GM13976 (cell line): ENCODE data around the gene MGLL.

Experiments used
- DNase-seq: peaks from one replicate; pipeline ENCODE4 v3.0.0; 2012; ENCODE audit warnings: low spot score
- CTCF ChIP-seq: IDR thresholded peaks from 2 replicates; pipeline ENCODE4 v1.5.1; 2012; ENCODE audit warnings: borderline replicate concordance, mild to moderate bottlenecking; ENCODE audit not compliant: insufficient read depth; ENCODE audit errors: extremely low read depth, missing control alignments, control extremely low read depth
- in situ Hi-C: fragments of 300-500 bp; cut with MboI; formaldehyde crosslinking; loops from one replicate; pipeline ENCODE4 v1.12.0; 2022; ENCODE audit warnings: low sequenced_read_pairs, mixed read lengths, inconsistent platforms; ENCODE audit not compliant: unreplicated experiment

Gene MGLL

GRCh38 chr3:127690823-127691452, 131.4 kb downstream of the MGLL start:
- DNase-seq, result no peak
- in situ Hi-C loops, result no loop called here
- TF ChIP-seq CTCF, result no peak

DNA sequence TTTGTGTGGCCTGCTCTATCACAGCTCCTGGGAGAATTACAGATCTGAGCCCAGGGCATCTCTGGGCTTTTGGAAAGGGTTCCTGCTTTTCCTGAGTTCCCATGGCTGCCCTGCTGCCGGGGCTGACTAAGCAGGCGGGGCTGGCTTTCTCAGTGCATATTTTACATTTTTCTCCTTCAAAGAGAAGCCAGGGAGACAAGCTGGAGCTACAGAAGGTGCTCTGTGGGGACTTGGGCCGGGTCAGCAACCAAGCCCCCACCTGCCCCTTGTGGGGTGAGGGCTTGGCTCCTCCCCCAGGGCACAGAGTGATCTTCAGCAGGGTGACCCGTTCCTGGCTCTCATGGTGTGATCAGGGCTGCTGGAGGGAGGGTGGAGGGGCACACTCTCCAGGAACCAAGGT, 132.2 kb downstream of the MGLL start:
- in situ Hi-C loops, result no loop called here
- no peak for DNase-seq
- no peak for TF ChIP-seq CTCF

DNA sequence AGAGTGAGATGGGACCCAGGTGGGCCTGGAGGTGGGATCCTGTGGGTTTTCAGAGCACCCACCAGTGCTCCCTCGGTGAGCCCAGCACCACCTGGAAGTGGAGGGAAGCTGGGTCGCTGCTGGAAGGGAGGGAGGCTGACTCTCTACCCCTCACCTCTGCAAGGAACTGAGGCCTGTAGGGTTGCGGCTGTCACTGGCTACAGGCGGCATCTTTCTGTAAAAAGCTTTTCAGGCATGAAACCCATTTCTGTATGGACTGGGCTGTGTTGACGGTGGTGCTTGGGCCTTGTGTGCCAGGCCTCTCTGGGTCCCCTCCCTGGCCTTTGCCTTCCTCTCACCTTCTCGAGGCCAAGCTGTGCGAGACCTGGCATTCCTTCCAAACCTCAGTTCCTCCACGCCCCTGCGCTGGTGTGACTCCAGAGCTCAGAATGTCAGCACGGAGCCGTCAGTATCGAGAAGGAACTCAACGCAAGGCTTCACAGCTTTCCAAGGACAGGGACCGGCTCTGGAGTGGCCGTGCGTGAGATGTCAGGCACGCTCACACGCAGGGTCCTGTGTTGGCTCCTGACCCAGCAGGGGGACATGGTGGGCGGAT, 133.0 kb downstream of the MGLL start:
- no peak for TF ChIP-seq CTCF
- no peak for DNase-seq
- in situ Hi-C loops, result no loop called here

- DNase-seq, result no peak
- in situ Hi-C loops, result no loop called here
- TF ChIP-seq CTCF, result no peak
Observed at GRCh38 chr3:127688416-127689265, 133.7 kb downstream of the MGLL start.

DNA sequence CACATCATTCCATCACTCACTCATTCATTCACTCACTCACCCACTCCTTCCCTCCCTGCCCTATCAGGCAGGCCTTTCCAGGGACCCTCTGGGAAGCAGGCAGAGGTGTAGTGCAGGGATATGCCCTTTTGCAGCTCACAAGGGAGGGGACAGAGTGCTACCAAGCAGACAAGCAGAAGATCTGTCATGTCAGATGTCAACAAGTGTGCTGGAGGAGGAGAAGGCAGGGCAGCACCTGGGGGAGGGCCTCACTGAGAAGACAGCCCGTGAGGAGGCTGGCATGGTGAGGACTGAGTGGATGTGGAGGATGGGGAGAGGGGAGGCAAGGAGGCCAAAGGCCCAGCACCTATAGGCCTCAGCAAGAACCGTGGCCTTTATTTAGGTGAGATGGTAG, 134.3 kb downstream of the MGLL start:
- DNase-seq, result no peak
- in situ Hi-C loops, result no loop called here
- TF ChIP-seq CTCF, result no peak

GRCh38 chr3:127687228-127687737, 135.0 kb downstream of the MGLL start:
- DNase-seq, result no peak
- in situ Hi-C loops, result no loop called here
- TF ChIP-seq CTCF, result no peak
